Natural killer cell (primary cell): ENCODE results near the gene RFX7. TPM values are rescaled to one million over a fixed set of nuclear protein-coding genes. Genes with fewer than 3 reads are reported as not detected.
A peak's percentile ranks its signal among the peaks of the same experiment; 100 is the strongest.

ENCODE experiments used
- ATAC-seq, 3 donors: fragments of 150-1000 bp in 2 of 3; fragments of 200-7000 bp in 1 of 3; cut with Tn5 transposase; 1 replicate in 1 of 3; 2 replicates in 2 of 3; pipeline ENCODE4 v1.10.0; 2021; ENCODE audit warnings: mild to moderate bottlenecking in 2 of 3, moderate library complexity in 2 of 3
- DNase-seq, 2 donors: peaks; one replicate each; pipeline versions ENCODE4 v3.0.0 to v3.0.0-alpha.2; 2013 to 2021; ENCODE audit warnings: mixed read lengths in 1 of 2
- H3K27ac ChIP-seq: one replicate; pipeline ENCODE4 v1.5.1; 2013; ENCODE audit warnings: mild to moderate bottlenecking, low read length
- H3K27me3 ChIP-seq: one replicate; pipeline ENCODE4 v1.6.1; 2013; ENCODE audit warnings: low read length; ENCODE audit not compliant: control insufficient read depth, insufficient read depth
- H3K36me3 ChIP-seq: one replicate; pipeline ENCODE4 v1.6.1; 2013; ENCODE audit warnings: low read length; ENCODE audit not compliant: control insufficient read depth, insufficient read depth
- H3K4me1 ChIP-seq: one replicate; pipeline ENCODE4 v1.6.1; 2013; ENCODE audit warnings: low read length; ENCODE audit not compliant: control insufficient read depth, insufficient read depth
- H3K4me3 ChIP-seq: one replicate; pipeline ENCODE4 v1.5.1; 2013; ENCODE audit warnings: low read length
- H3K9me3 ChIP-seq: one replicate; pipeline ENCODE4 v1.6.1; 2013; ENCODE audit warnings: low read length; ENCODE audit not compliant: control insufficient read depth, insufficient read depth
- H3K27ac Mint-ChIP-seq, 2 donors: one replicate each; pipeline ENCODE4 v1.8.0; 2022; ENCODE audit warnings: mild to moderate bottlenecking in 2 of 2, mixed read lengths in 2 of 2, moderate library complexity in 1 of 2
- H3K27me3 Mint-ChIP-seq, 2 donors: one replicate each; pipeline ENCODE4 v1.8.0; 2022; ENCODE audit warnings: low read depth in 2 of 2, mixed read lengths in 2 of 2
- H3K36me3 Mint-ChIP-seq: one replicate; pipeline ENCODE4 v1.8.0; 2022; ENCODE audit warnings: mixed read lengths
- H3K4me1 Mint-ChIP-seq, 2 donors: one replicate each; pipeline ENCODE4 v1.8.0; 2022; ENCODE audit warnings: mixed read lengths in 2 of 2
- H3K4me3 Mint-ChIP-seq: one replicate; pipeline ENCODE4 v1.8.0; 2022; ENCODE audit warnings: mild to moderate bottlenecking, moderate library complexity, mixed read lengths
- H3K9me3 Mint-ChIP-seq, 2 donors: one replicate each; pipeline ENCODE4 v1.8.0; 2022; ENCODE audit warnings: mixed read lengths in 2 of 2
- WGBS: methylation state at CpG from one replicate; pipeline ENCODE4 v1.1.7; 2013; ENCODE audit warnings: missing lambda C conversion rate; ENCODE audit not compliant: insufficient coverage; 5-methylcytosine and 5-hydroxymethylcytosine counted together
- intact Hi-C: fragments of 100-400 bp; cut with micrococcal nuclease; formaldehyde crosslinking; loops from one replicate; pipeline ENCODE4 v1.14.2; 2022
- total RNA-seq, 4 donors: library from RNA; stranded (reverse); fragments of 120-200 nt in 1 of 4; gene quantifications; one replicate each; pipeline versions ENCODE4 v1.2.3 to v1.2.4, GENCODE V29; 2013 to 2022
- TF ChIP-seq, protein P1 (sequence below): fragments of 200-600 bp; IDR thresholded peaks from one replicate; pipeline ENCODE4 v1.8.0; 2022; ENCODE audit warnings: antibody characterized with exemption

The RFX7 gene
- total RNA-seq, 3 donors from 2014 or later (not counting 1 experiment from before 2014, with no cell fraction given) = 25.0 to 37.4 (median 33.8) TPM

DNA sequence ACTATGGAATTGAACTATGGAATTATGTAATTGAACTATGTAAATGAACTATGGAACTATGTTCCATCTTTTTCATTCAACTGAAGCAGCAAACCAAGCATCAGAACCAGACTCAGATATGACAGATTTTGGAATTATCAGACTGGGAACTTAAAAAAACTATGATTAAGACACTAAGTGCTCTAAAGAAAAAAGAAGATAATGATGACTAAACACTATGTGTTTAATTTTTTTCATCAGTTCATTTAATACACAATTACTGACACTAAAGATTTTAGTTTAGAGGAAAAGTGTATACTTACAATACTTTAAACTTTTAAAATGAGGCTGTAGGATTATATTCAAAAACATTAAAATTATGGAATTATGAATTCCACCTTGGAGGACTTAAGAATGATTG lies 15.3 kb downstream of the RFX7 start:
- no peak overlapping the region for H3K27ac ChIP-seq
- H3K9me3 ChIP-seq = peaks cover 30% of the 10 kb centered on the region
- H3K4me1 Mint-ChIP-seq = peaks cover 24 to 40% of the 10 kb centered on the region in 2 donors
- peaks cover 29% of the 10 kb centered on the region for H3K36me3 Mint-ChIP-seq
- intact Hi-C loops = no loop called here
- peaks cover 5% of the 10 kb centered on the region for H3K36me3 ChIP-seq
- no peaks in the 10 kb centered on the region for H3K27me3 ChIP-seq
- no peak for DNase-seq
- H3K9me3 Mint-ChIP-seq = peaks cover 11 to 21% of the 10 kb centered on the region in 2 donors
- no peak for ATAC-seq
- H3K4me3 Mint-ChIP-seq = no peak overlapping the region
- no peaks in the 10 kb centered on the region for H3K27me3 Mint-ChIP-seq
- no peaks in the 10 kb centered on the region for H3K4me1 ChIP-seq
- TF ChIP-seq, protein P1, sequence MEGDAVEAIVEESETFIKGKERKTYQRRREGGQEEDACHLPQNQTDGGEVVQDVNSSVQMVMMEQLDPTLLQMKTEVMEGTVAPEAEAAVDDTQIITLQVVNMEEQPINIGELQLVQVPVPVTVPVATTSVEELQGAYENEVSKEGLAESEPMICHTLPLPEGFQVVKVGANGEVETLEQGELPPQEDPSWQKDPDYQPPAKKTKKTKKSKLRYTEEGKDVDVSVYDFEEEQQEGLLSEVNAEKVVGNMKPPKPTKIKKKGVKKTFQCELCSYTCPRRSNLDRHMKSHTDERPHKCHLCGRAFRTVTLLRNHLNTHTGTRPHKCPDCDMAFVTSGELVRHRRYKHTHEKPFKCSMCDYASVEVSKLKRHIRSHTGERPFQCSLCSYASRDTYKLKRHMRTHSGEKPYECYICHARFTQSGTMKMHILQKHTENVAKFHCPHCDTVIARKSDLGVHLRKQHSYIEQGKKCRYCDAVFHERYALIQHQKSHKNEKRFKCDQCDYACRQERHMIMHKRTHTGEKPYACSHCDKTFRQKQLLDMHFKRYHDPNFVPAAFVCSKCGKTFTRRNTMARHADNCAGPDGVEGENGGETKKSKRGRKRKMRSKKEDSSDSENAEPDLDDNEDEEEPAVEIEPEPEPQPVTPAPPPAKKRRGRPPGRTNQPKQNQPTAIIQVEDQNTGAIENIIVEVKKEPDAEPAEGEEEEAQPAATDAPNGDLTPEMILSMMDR = no peak
- no peak overlapping the region for H3K27ac Mint-ChIP-seq
- no peak overlapping the region for H3K4me3 ChIP-seq

DNA sequence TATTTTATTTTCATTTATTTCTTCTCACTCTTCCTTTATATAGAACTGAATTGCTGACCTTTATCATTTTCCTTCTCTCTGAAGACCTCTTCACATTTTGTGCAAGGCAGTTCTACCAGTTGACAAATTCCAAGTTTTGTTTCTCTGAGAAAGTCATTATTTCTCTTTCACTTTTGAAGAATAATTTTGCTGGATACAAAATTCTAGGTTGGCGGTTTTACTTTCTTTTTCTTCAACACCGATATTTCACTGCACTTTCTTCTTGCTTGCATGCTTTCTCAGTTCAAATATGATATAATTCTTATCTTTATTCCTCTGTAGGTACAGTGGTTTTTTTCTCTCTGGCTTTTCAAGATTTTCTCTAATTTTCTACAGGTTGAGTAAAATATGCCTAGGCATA lies 15.9 kb downstream of the RFX7 start:
- intact Hi-C loops = no loop called here
- Mint-ChIP-seq H3K36me3 (peaks cover 29% of the 10 kb centered on the region), H3K27ac (peak overlapping the region in 1 of 2 donors; percentile 26), H3K4me3 (no peak overlapping the region), H3K27me3 (no peaks in the 10 kb centered on the region), H3K4me1 (peaks cover 18 to 35% of the 10 kb centered on the region in 2 donors), H3K9me3 (peaks cover 7 to 15% of the 10 kb centered on the region in 2 donors)
- Histone ChIP-seq H3K4me3 (no peak overlapping the region), H3K9me3 (peaks cover 27% of the 10 kb centered on the region), H3K27ac (no peak overlapping the region), H3K36me3 (peaks cover 7% of the 10 kb centered on the region), H3K4me1 (no peaks in the 10 kb centered on the region), H3K27me3 (no peaks in the 10 kb centered on the region)
- DNase-seq = no peak
- WGBS = no CpG with 5 or more reads among the region's 2 CpGs
- TF ChIP-seq, protein P1 = no peak
- no peak for ATAC-seq

DNA sequence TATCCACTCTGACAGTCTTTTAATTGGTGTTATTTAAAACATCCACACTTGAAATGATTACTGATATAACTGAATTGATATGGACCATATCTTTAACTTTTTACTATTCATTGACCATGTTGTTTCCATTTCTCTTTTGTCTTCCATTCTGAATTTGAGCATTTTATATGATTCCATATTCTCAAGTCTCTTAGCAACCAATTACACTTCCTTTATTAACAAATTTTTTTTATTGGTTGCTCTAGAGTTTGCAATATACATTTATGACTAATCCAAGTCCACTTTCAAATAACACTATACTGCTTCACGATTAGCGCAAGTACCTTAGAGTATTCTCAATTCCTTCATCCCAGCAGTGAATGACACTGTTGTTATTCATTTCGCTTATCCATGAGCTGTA lies 16.4 kb downstream of the RFX7 start:
- DNase-seq = no peak
- Mint-ChIP-seq H3K36me3 (peaks cover 29% of the 10 kb centered on the region), H3K4me3 (no peak overlapping the region), H3K4me1 (peaks cover 18 to 38% of the 10 kb centered on the region in 2 donors), H3K9me3 (peaks cover 7 to 15% of the 10 kb centered on the region in 2 donors), H3K27me3 (no peaks in the 10 kb centered on the region), H3K27ac (peak overlapping the region; percentile 9 to 26)
- TF ChIP-seq, protein P1 = no peak
- Histone ChIP-seq H3K27me3 (no peaks in the 10 kb centered on the region), H3K4me1 (no peaks in the 10 kb centered on the region), H3K9me3 (peaks cover 23% of the 10 kb centered on the region), H3K27ac (no peak overlapping the region), H3K4me3 (no peak overlapping the region), H3K36me3 (peaks cover 7% of the 10 kb centered on the region)
- no peak for ATAC-seq
- 100% methylated on average over 1 of the region's 3 CpGs for WGBS
- intact Hi-C loops = no loop called here

DNA sequence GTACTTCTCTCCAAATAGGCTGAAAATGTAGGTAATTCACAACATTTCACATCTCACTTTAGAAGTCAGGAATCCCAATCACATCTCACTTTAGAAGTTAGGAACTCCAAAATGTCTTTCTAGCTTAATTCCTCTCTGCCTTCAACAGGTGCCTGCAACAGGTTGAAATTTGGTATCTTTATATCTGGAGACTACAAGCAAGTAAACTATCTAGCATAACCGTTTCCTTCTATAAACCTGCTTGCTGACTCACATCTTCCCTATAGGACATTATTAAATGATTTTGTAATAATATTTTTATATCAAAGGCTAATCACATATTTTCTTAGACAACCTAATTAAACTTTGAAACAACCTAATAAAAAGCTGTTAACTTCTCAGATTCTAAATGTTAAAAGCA lies 18.2 kb downstream of the RFX7 start:
- Histone ChIP-seq H3K9me3 (peaks cover 9% of the 10 kb centered on the region), H3K27me3 (no peaks in the 10 kb centered on the region), H3K4me3 (no peak overlapping the region), H3K36me3 (peaks cover 5% of the 10 kb centered on the region), H3K4me1 (no peaks in the 10 kb centered on the region), H3K27ac (no peak overlapping the region)
- intact Hi-C loops = no loop called here
- ATAC-seq (no peak), DNase-seq (no peak)
- WGBS = no CpG with 5 or more reads among the region's 1 CpG
- no peak overlapping the region for H3K27ac Mint-ChIP-seq
- no peaks in the 10 kb centered on the region for H3K27me3 Mint-ChIP-seq
- no peak overlapping the region for H3K4me3 Mint-ChIP-seq
- TF ChIP-seq, protein P1 = no peak
- H3K4me1 Mint-ChIP-seq = peaks cover 18 to 42% of the 10 kb centered on the region in 2 donors
- H3K9me3 Mint-ChIP-seq = peaks cover 7 to 18% of the 10 kb centered on the region in 2 donors
- peaks cover 33% of the 10 kb centered on the region for H3K36me3 Mint-ChIP-seq
